Peyer's patch (tissue), 4 donors: ENCODE results near the gene SBF2.

Experiments
- POLR2A ChIP-seq, 2 donors: fragments of 450-650 bp; IDR thresholded peaks; one replicate each; pipeline ENCODE4 v1.5.1; 2017; ENCODE audit warnings: antibody characterized with exemption in 2 of 2, mild to moderate bottlenecking in 2 of 2, moderate library complexity in 2 of 2
- TF ChIP-seq, protein P1 (sequence below), 6 experiments: fragments of 450-650 bp in 4 of 6; fragments of 200-600 bp in 2 of 6; sonication (generic) in 1 of 6; IDR thresholded peaks; one replicate each; pipeline ENCODE4 v1.5.1; 2017 to 2019; ENCODE audit warnings: antibody characterized with exemption in 6 of 6, mild to moderate bottlenecking in 3 of 6, moderate library complexity in 1 of 6

- TF ChIP-seq, protein P1, sequence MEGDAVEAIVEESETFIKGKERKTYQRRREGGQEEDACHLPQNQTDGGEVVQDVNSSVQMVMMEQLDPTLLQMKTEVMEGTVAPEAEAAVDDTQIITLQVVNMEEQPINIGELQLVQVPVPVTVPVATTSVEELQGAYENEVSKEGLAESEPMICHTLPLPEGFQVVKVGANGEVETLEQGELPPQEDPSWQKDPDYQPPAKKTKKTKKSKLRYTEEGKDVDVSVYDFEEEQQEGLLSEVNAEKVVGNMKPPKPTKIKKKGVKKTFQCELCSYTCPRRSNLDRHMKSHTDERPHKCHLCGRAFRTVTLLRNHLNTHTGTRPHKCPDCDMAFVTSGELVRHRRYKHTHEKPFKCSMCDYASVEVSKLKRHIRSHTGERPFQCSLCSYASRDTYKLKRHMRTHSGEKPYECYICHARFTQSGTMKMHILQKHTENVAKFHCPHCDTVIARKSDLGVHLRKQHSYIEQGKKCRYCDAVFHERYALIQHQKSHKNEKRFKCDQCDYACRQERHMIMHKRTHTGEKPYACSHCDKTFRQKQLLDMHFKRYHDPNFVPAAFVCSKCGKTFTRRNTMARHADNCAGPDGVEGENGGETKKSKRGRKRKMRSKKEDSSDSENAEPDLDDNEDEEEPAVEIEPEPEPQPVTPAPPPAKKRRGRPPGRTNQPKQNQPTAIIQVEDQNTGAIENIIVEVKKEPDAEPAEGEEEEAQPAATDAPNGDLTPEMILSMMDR (IDR thresholded peaks at IDR 0.05) = no peak
- TF ChIP-seq POLR2A (IDR thresholded peaks at IDR 0.05) = no peak
Observed at GRCh38 chr11:10319702-10320558, 25.9 kb upstream of the SBF2 start.
